ENCODE data around the gene UVRAG. TPM values are rescaled to one million over a fixed set of nuclear protein-coding genes. Genes with fewer than 3 reads are reported as not detected.

UVRAG gene
- total and polyA plus RNA-seq, 2 of the 13 experiments (the other 11 are each of a cell fraction or from before 2014, with no cell fraction given), result 9.7 to 17.3 TPM

GRCh38 chr11:75815345-75816168 lies 547 bp downstream of the UVRAG start (continued):
- TF ChIP-seq ZNF770 (CRISPR knock-in tag; IDR thresholded peaks at IDR 0.05), result no peak
- no peak for TF ChIP-seq BHLHE40 (IDR thresholded peaks at IDR 0.05; ENCODE audit: low read length)
- TF ChIP-seq ZNF780A (CRISPR knock-in tag; IDR thresholded peaks at IDR 0.05), result no peak
- no peak for TF ChIP-seq FOXP4 (CRISPR knock-in tag; IDR thresholded peaks at IDR 0.05)
- TF ChIP-seq ZNF550 (CRISPR knock-in tag; IDR thresholded peaks at IDR 0.05; ENCODE audit: borderline replicate concordance), result no peak
- TF ChIP-seq PBX3 (CRISPR knock-in tag; IDR thresholded peaks at IDR 0.05; ENCODE audit: borderline replicate concordance), result no peak
- no peak for TF ChIP-seq GLI4 (CRISPR knock-in tag; IDR thresholded peaks at IDR 0.05; ENCODE audit: borderline replicate concordance)
- no peak for TF ChIP-seq ZNF256 (CRISPR knock-in tag; conservative IDR thresholded peaks at IDR 0.05)
- no peak for TF ChIP-seq ZNF75D (CRISPR knock-in tag; IDR thresholded peaks at IDR 0.05; ENCODE audit: borderline replicate concordance)
- TF ChIP-seq MYPOP (CRISPR knock-in tag; IDR thresholded peaks at IDR 0.05), result no peak
- no peak for TF ChIP-seq ZNF124 (CRISPR knock-in tag; IDR thresholded peaks at IDR 0.05)
- no peak for TF ChIP-seq ZNF747 (CRISPR knock-in tag; IDR thresholded peaks at IDR 0.05; ENCODE audit: borderline replicate concordance)
- TF ChIP-seq FOXA1 (IDR thresholded peaks at IDR 0.05), result no peak
- 0 out of 2 replicates have a peak, but pooled peaks have one; percentile 1 for TF ChIP-seq FOXA1 (CRISPR knock-in tag; IDR thresholded peaks at IDR 0.05)
- TF ChIP-seq TRAFD1 (CRISPR knock-in tag; IDR thresholded peaks at IDR 0.05; ENCODE audit: borderline replicate concordance), result no peak
- 0 out of 2 replicates have a peak, but pooled peaks have one; percentile 31 for TF ChIP-seq ZNF543 (CRISPR knock-in tag; IDR thresholded peaks at IDR 0.05)
- no peak for TF ChIP-seq TERF1 (CRISPR knock-in tag; IDR thresholded peaks at IDR 0.05)

Data from HepG2 (cell line).